ENCODE results near the gene ELOA2. TPM values are rescaled to one million over a fixed set of nuclear protein-coding genes. Genes with fewer than 3 reads are reported as not detected.

ELOA2 gene
- total RNA-seq, 1 experiment from 2014 or later: not detected

DNA sequence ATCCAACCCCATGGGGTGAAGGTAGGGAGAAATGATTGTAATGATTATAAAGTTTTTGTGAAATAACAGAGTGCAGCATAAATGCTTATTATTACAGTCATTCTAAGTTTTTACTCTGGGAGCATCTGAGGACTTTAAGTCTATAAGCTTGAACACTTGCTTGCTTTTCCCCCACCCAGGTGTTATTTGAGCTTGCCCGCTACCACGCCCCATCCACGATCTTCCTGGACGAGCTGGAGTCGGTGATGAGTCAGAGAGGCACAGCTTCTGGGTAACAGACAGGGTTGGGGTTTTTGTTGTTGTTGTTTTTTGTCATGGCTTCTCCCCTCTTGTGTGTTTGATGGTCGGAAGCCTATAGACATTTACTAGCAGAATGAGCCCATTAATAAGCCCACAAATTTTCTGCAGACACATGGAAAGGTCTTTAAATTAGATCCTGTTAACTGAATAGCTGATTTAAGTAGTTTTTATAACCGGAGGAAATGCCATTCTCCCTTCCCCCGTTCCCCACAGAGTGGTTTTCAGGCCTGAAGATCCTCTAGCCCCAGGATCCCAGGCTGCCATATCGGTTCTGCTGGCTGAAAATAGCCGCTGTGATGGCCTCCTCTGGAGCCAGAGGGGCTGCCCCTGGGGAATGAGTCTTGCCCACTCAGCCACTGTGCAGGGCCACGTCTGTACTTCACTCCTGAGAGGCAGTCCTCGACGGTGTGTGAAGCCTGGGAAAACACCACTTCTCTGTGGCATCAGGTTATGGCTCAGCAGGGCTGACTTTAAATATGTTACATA is 39.9 kb upstream of the ELOA2 start (continued):
- TF ChIP-seq, protein P1, sequence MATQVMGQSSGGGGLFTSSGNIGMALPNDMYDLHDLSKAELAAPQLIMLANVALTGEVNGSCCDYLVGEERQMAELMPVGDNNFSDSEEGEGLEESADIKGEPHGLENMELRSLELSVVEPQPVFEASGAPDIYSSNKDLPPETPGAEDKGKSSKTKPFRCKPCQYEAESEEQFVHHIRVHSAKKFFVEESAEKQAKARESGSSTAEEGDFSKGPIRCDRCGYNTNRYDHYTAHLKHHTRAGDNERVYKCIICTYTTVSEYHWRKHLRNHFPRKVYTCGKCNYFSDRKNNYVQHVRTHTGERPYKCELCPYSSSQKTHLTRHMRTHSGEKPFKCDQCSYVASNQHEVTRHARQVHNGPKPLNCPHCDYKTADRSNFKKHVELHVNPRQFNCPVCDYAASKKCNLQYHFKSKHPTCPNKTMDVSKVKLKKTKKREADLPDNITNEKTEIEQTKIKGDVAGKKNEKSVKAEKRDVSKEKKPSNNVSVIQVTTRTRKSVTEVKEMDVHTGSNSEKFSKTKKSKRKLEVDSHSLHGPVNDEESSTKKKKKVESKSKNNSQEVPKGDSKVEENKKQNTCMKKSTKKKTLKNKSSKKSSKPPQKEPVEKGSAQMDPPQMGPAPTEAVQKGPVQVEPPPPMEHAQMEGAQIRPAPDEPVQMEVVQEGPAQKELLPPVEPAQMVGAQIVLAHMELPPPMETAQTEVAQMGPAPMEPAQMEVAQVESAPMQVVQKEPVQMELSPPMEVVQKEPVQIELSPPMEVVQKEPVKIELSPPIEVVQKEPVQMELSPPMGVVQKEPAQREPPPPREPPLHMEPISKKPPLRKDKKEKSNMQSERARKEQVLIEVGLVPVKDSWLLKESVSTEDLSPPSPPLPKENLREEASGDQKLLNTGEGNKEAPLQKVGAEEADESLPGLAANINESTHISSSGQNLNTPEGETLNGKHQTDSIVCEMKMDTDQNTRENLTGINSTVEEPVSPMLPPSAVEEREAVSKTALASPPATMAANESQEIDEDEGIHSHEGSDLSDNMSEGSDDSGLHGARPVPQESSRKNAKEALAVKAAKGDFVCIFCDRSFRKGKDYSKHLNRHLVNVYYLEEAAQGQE (IDR thresholded peaks at IDR 0.05; ENCODE audit: low read depth): no peak
- TF ChIP-seq SP1 (IDR thresholded peaks at IDR 0.05; ENCODE audit: low read depth): peak; percentile 50
- no peak for TF ChIP-seq EZH2phosphoT487 (IDR thresholded peaks at IDR 0.05; ENCODE audit: borderline replicate concordance)
- TF ChIP-seq ELF1 (IDR thresholded peaks at IDR 0.05; ENCODE audit: borderline replicate concordance, low read depth): no peak
- no peak for TF ChIP-seq CEBPB (IDR thresholded peaks at IDR 0.05; ENCODE audit: low read depth)

DNA sequence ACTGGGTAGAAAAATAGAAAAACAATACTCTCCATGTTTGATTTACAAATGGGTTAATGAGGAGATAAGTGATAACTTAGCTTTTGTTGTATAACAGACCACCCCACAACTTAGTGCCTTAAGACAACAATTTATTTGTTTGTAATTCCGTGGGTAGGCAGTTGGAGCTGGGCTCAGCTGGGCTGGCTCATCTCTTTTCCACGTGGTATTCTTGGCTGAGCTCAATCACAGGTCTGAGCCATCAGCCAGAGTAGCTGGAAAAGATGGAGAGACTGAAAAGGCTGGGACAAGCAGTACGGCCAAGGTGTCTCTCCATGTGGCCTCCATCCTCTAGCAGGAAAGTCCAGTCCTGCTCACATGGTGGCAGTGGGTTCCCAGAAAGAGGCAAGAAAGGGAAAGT is 32.2 kb upstream of the ELOA2 start:
- H4K20me1 ChIP-seq (ENCODE audit: insufficient read depth): no peaks in the 10 kb centered on the region
- no peak for DNase-seq (ENCODE audit: low read depth, low spot score)
- ChIA-PET RAD21 (ENCODE audit: low non-redundant PET in 1 of 2, low total read pairs in 2 of 2, uncharacterized antibody in 2 of 2, unreplicated experiment in 2 of 2) (no interaction called here), POLR2A (no interaction called here), CTCF (no interaction called here)
- intact Hi-C loops (cut with micrococcal nuclease): no loop called here
- no peaks in the 10 kb centered on the region for H3K9me2 ChIP-seq (ENCODE audit: insufficient read depth)
- H3K79me2 ChIP-seq (ENCODE audit: insufficient read depth, low read length): no peaks in the 10 kb centered on the region
- H3K4me1 ChIP-seq (ENCODE audit: control insufficient read depth in 1 of 2, insufficient read depth in 2 of 2, low read length in 2 of 2): no peaks in the 10 kb centered on the region
- H3K27ac ChIP-seq (ENCODE audit: low read depth, low read length): no peak overlapping the region
- no peaks in the 10 kb centered on the region for H3K36me3 ChIP-seq (ENCODE audit: control insufficient read depth in 1 of 2, insufficient read depth in 2 of 2, low read length in 2 of 2)
- BruUV-seq (replicated peaks): no TSS peak
- no peak for ATAC-seq
- H3K27me3 ChIP-seq (ENCODE audit: insufficient read depth, low read length): no peaks in the 10 kb centered on the region
- H3K4me3 ChIP-seq (replicated peaks in 1 of 2; ENCODE audit: low read depth in 1 of 2, low read length in 2 of 2): no peak overlapping the region
- H2AFZ ChIP-seq (ENCODE audit: low read depth, low read length, poor library complexity, severe bottlenecking): no peak overlapping the region
- H3K4me2 ChIP-seq (ENCODE audit: low read length): no peak overlapping the region
- no peaks in the 10 kb centered on the region for H3K9me3 ChIP-seq (ENCODE audit: control insufficient read depth in 1 of 2, insufficient read depth in 1 of 2, low read depth in 1 of 2, low read length in 2 of 2)
- no peak overlapping the region for H3K9ac ChIP-seq (ENCODE audit: low read length)
- TF ChIP-seq ZFX (IDR thresholded peaks at IDR 0.05) (no peak), SRF (IDR thresholded peaks at IDR 0.05; ENCODE audit: low read depth) (no peak), POLR2AphosphoS5 (IDR thresholded peaks at IDR 0.05; ENCODE audit: low read depth, low read length) (no peak), CBX3 (IDR thresholded peaks at IDR 0.05; ENCODE audit: low read depth) (no peak), EGR1 (IDR thresholded peaks at IDR 0.05; ENCODE audit: low read depth) (no peak), TCF7L2 (IDR thresholded peaks at IDR 0.05; ENCODE audit: borderline replicate concordance, extremely low read depth, insufficient read depth, insufficient read length) (no peak)
- TF ChIP-seq, protein P2, sequence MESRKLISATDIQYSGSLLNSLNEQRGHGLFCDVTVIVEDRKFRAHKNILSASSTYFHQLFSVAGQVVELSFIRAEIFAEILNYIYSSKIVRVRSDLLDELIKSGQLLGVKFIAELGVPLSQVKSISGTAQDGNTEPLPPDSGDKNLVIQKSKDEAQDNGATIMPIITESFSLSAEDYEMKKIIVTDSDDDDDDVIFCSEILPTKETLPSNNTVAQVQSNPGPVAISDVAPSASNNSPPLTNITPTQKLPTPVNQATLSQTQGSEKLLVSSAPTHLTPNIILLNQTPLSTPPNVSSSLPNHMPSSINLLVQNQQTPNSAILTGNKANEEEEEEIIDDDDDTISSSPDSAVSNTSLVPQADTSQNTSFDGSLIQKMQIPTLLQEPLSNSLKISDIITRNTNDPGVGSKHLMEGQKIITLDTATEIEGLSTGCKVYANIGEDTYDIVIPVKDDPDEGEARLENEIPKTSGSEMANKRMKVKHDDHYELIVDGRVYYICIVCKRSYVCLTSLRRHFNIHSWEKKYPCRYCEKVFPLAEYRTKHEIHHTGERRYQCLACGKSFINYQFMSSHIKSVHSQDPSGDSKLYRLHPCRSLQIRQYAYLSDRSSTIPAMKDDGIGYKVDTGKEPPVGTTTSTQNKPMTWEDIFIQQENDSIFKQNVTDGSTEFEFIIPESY (IDR thresholded peaks at IDR 0.05; ENCODE audit: extremely low read depth, insufficient replicate concordance, low read length): no peak
- TF ChIP-seq, protein P3, sequence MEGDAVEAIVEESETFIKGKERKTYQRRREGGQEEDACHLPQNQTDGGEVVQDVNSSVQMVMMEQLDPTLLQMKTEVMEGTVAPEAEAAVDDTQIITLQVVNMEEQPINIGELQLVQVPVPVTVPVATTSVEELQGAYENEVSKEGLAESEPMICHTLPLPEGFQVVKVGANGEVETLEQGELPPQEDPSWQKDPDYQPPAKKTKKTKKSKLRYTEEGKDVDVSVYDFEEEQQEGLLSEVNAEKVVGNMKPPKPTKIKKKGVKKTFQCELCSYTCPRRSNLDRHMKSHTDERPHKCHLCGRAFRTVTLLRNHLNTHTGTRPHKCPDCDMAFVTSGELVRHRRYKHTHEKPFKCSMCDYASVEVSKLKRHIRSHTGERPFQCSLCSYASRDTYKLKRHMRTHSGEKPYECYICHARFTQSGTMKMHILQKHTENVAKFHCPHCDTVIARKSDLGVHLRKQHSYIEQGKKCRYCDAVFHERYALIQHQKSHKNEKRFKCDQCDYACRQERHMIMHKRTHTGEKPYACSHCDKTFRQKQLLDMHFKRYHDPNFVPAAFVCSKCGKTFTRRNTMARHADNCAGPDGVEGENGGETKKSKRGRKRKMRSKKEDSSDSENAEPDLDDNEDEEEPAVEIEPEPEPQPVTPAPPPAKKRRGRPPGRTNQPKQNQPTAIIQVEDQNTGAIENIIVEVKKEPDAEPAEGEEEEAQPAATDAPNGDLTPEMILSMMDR (IDR thresholded peaks at IDR 0.05 in 2 of 3, conservative IDR thresholded peaks at IDR 0.05 in 1 of 3; ENCODE audit: borderline replicate concordance in 1 of 3, insufficient read depth in 1 of 3, low read depth in 2 of 3, low read length in 2 of 3): no peak
- TF ChIP-seq, protein P4, sequence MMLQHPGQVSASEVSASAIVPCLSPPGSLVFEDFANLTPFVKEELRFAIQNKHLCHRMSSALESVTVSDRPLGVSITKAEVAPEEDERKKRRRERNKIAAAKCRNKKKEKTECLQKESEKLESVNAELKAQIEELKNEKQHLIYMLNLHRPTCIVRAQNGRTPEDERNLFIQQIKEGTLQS (IDR thresholded peaks at IDR 0.05): no peak
